ENCODE measurements around the gene BEND2. TPM values are rescaled to one million over a fixed set of nuclear protein-coding genes. Genes with fewer than 3 reads are reported as not detected.

BEND2 gene
- total RNA-seq, 1 donor, result not detected

DNA sequence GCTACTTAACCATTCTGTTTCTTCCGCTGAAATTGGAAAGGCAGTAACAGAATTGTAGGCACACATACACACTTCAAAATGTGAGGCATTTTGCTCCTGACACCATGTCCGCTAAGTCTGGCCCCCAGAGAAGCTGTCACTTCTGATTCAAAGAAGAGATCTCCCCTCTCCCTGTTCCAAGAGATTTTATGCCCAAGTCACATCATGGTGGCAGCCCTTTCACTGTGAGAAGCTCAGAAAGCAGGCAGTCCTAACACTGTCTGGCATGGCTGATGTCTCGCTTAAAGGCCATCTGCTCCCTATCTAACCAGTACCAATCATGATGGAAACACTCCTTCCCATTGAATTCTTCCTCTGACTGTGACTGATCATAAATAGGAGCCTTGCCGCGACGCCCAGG lies 83.9 kb downstream of the BEND2 start:
- Histone ChIP-seq H3K4me2 (ENCODE audit: insufficient read depth, low read length) (no peak overlapping the region), H3K79me2 (ENCODE audit: insufficient read depth, low read length) (no peaks in the 10 kb centered on the region), H3K9me3 (ENCODE audit: low read depth, low read length) (no peaks in the 10 kb centered on the region), H3K27me3 (ENCODE audit: insufficient read depth, low read length) (no peaks in the 10 kb centered on the region), H2AFZ (ENCODE audit: low read length) (no peak overlapping the region), H3K4me3 (ENCODE audit: insufficient read depth, low read length) (no peak overlapping the region), H3K27ac (ENCODE audit: low read depth, low read length) (no peak overlapping the region), H4K20me1 (ENCODE audit: insufficient read depth, low read length) (no peaks in the 10 kb centered on the region), H3K36me3 (ENCODE audit: insufficient read depth, low read length) (no peaks in the 10 kb centered on the region), H3K4me1 (ENCODE audit: insufficient read depth, low read length) (no peaks in the 10 kb centered on the region)
- DNase-seq (ENCODE audit: insufficient read length, low spot score, missing footprints), result no peak
- TF ChIP-seq, protein P1, sequence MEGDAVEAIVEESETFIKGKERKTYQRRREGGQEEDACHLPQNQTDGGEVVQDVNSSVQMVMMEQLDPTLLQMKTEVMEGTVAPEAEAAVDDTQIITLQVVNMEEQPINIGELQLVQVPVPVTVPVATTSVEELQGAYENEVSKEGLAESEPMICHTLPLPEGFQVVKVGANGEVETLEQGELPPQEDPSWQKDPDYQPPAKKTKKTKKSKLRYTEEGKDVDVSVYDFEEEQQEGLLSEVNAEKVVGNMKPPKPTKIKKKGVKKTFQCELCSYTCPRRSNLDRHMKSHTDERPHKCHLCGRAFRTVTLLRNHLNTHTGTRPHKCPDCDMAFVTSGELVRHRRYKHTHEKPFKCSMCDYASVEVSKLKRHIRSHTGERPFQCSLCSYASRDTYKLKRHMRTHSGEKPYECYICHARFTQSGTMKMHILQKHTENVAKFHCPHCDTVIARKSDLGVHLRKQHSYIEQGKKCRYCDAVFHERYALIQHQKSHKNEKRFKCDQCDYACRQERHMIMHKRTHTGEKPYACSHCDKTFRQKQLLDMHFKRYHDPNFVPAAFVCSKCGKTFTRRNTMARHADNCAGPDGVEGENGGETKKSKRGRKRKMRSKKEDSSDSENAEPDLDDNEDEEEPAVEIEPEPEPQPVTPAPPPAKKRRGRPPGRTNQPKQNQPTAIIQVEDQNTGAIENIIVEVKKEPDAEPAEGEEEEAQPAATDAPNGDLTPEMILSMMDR (IDR thresholded peaks at IDR 0.05; ENCODE audit: extremely low read depth, low read depth, low read length), result no peak

DNA sequence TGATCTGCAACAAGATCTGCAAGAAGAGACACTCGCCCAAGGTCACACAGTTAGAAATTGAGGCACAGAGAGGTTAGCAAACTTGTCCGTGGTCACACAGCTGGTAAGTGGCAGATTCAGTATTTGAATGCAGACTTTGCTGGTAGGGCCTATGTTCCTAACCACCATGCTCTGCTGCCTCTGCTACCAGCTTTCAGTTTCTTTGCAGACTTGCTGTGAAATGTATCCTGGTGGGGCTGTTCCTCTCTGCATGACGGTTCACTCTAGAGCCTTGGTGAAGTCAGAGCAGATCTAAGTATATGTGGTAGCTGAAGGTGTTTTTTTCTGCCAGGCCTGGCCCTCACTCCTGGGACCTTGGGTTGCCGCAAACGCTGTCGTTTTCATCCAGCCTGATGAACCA lies 87.1 kb downstream of the BEND2 start:
- H3K4me2 ChIP-seq (ENCODE audit: insufficient read depth, low read length), result no peak overlapping the region
- TF ChIP-seq, protein P1 (IDR thresholded peaks at IDR 0.05; ENCODE audit: extremely low read depth, low read depth, low read length), result no peak
- no peaks in the 10 kb centered on the region for H3K79me2 ChIP-seq (ENCODE audit: insufficient read depth, low read length)
- H4K20me1 ChIP-seq (ENCODE audit: insufficient read depth, low read length), result no peaks in the 10 kb centered on the region
- no peaks in the 10 kb centered on the region for H3K27me3 ChIP-seq (ENCODE audit: insufficient read depth, low read length)
- H3K9me3 ChIP-seq (ENCODE audit: low read depth, low read length), result no peaks in the 10 kb centered on the region
- no peak overlapping the region for H3K27ac ChIP-seq (ENCODE audit: low read depth, low read length)
- no peaks in the 10 kb centered on the region for H3K4me1 ChIP-seq (ENCODE audit: insufficient read depth, low read length)
- H2AFZ ChIP-seq (ENCODE audit: low read length), result no peak overlapping the region
- H3K4me3 ChIP-seq (ENCODE audit: insufficient read depth, low read length), result no peak overlapping the region
- DNase-seq (ENCODE audit: insufficient read length, low spot score, missing footprints), result no peak
- H3K36me3 ChIP-seq (ENCODE audit: insufficient read depth, low read length), result no peaks in the 10 kb centered on the region

DNA sequence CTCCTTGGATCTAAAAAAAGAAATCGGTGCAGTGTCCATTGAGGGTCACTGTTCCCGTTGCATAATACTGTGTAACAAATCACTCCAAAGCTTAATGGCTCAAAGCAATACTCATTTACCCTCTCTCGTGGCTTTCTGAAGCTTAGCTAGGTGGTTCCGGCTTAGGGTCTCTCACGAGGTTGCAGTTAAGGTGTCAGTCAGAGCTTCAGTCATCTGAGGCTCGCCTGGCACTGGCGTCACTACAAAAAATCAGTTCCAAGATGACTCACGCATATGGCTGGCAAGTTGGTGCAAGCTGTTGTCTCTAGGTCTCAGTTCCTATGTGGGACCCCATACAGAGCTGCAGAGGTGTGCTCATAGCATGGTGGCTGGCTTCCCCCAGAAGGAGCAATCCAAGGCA lies 91.0 kb downstream of the BEND2 start:
- H3K27ac ChIP-seq (ENCODE audit: low read depth, low read length), result no peak overlapping the region
- H3K36me3 ChIP-seq (ENCODE audit: insufficient read depth, low read length), result no peaks in the 10 kb centered on the region

DNA sequence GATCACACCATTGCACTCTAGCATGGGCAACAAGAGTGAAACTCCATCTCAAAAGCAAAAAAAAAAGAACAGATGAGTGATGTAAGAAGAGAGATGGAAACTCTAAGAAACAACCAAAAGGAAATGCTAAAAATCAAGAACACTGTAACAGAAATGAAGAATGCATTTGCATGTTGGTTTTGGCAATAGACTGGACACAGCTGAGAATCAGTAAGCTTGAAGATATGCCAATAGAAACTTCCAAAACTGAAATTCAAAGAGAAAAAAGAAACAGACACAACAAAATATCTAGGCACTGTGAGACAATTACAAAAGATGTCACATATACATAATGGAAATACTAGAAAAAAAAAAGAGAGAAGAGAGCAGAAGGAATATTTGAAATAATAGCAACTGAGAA lies 93.7 kb downstream of the BEND2 start:
- TF ChIP-seq, protein P1 (IDR thresholded peaks at IDR 0.05; ENCODE audit: extremely low read depth, low read depth, low read length), result no peak
- no peaks in the 10 kb centered on the region for H4K20me1 ChIP-seq (ENCODE audit: insufficient read depth, low read length)
- H3K9me3 ChIP-seq (ENCODE audit: low read depth, low read length), result no peaks in the 10 kb centered on the region
- H3K4me2 ChIP-seq (ENCODE audit: insufficient read depth, low read length), result no peak overlapping the region
- DNase-seq (ENCODE audit: insufficient read length, low spot score, missing footprints), result no peak
- H2AFZ ChIP-seq (ENCODE audit: low read length), result no peak overlapping the region
- no peaks in the 10 kb centered on the region for H3K4me1 ChIP-seq (ENCODE audit: insufficient read depth, low read length)
- no peaks in the 10 kb centered on the region for H3K27me3 ChIP-seq (ENCODE audit: insufficient read depth, low read length)
- no peaks in the 10 kb centered on the region for H3K36me3 ChIP-seq (ENCODE audit: insufficient read depth, low read length)
- no peak overlapping the region for H3K27ac ChIP-seq (ENCODE audit: low read depth, low read length)
- H3K4me3 ChIP-seq (ENCODE audit: insufficient read depth, low read length), result no peak overlapping the region
- no peaks in the 10 kb centered on the region for H3K79me2 ChIP-seq (ENCODE audit: insufficient read depth, low read length)

More for the DNA sequence above, 91.0 kb downstream of the BEND2 start:
- no peaks in the 10 kb centered on the region for H4K20me1 ChIP-seq (ENCODE audit: insufficient read depth, low read length)
- H3K4me1 ChIP-seq (ENCODE audit: insufficient read depth, low read length), result no peaks in the 10 kb centered on the region
- no peaks in the 10 kb centered on the region for H3K9me3 ChIP-seq (ENCODE audit: low read depth, low read length)
- H3K4me2 ChIP-seq (ENCODE audit: insufficient read depth, low read length), result no peak overlapping the region
- no peak overlapping the region for H2AFZ ChIP-seq (ENCODE audit: low read length)
- TF ChIP-seq, protein P1 (IDR thresholded peaks at IDR 0.05; ENCODE audit: extremely low read depth, low read depth, low read length), result no peak
- H3K4me3 ChIP-seq (ENCODE audit: insufficient read depth, low read length), result no peak overlapping the region
- no peaks in the 10 kb centered on the region for H3K27me3 ChIP-seq (ENCODE audit: insufficient read depth, low read length)
- no peak for DNase-seq (ENCODE audit: insufficient read length, low spot score, missing footprints)
- no peaks in the 10 kb centered on the region for H3K79me2 ChIP-seq (ENCODE audit: insufficient read depth, low read length)
